Heart left ventricle (tissue), 13 donors: ENCODE data around the gene IRX2.

Experiments
- POLR2A ChIP-seq, 2 donors: fragments of 450-650 bp; IDR thresholded peaks; one replicate each; pipeline ENCODE4 v1.6.1; 2017; ENCODE audit warnings: antibody characterized with exemption in 2 of 2, mild to moderate bottlenecking in 2 of 2, moderate library complexity in 2 of 2
- TF ChIP-seq, protein P1 (sequence below), 12 donors: fragments of 200-600 bp; sonication (generic) in 4 of 12; IDR thresholded peaks; one replicate each; pipeline versions ENCODE4 v1.5.0 to v1.8.0; 2018 to 2022; ENCODE audit warnings: antibody characterized with exemption in 12 of 12, mild to moderate bottlenecking in 5 of 12
- donor health status: ischemic (EF 13 %, LVEDD 7.1; RV severe dilation, severe dysfunction).
- donor health status: DM: no; HTN: yes; CAD: no.
- donor health status: DM: no; HTN: no; CAD: no.
- donor health status: ischemic (EF 25% LVEDD 6.9; RV normal size, moderate dysfunction).
- donor health status: ischemic (EF 25% LVEDD 5.7; RV mildly dilated, moderate dysfunction).
- donor health status: ischemic (EF 35%, LVEDD 5.7; RV mildly dilated, moderate dysfunction).
- donor health status: nonischemic (EF 11% LVEDD 7.7; RV severe dilation, severe dysfunction).
- donor health status: DM: yes; HTN: yes; CAD: no.
- donor health status: PGD.
- donor health status: ischemic (EF 29% LVEDD 5.4; RV normal size, mild dysfunction).
- donor health status: nonischemic (EF 23%, LVEDD 6.1; RV moderate dilation, normal function).

DNA sequence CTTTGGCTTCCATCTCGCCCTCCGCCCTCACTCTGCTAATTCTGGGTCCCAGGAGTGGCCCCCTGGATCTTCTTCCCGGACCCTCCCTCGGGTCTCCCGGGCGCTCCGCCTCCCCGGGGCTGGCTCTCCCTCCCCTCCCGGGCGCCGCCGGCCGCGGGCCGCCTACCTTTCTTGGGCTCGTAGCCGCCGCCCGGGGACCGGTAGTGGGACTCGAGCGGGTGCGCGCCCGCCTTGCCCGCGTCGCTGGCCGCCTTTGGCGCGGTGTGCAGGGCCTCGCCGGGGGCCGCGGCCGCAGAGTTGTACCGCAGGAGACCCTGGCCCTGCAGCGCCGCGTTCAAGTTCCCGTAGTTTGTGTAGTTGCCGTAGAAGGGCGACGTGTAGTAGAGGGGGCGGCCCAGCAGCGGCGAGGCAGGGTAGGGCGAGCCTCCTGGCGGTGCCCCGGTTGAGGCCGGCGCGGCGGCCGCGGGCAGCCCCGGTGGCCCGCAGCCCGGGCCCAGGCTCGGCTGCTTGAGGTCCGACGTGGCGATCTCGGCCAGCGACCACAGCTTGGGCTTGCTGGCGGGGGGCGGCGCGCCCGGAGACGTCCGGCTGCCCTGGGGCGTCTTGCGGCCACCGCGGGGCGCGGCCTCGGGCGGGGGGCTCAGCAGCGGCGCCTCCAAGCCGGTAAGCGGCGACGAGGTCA, 3.2 kb downstream of the IRX2 start:
- no peak for TF ChIP-seq POLR2A (IDR thresholded peaks at IDR 0.05)
- TF ChIP-seq, protein P1, sequence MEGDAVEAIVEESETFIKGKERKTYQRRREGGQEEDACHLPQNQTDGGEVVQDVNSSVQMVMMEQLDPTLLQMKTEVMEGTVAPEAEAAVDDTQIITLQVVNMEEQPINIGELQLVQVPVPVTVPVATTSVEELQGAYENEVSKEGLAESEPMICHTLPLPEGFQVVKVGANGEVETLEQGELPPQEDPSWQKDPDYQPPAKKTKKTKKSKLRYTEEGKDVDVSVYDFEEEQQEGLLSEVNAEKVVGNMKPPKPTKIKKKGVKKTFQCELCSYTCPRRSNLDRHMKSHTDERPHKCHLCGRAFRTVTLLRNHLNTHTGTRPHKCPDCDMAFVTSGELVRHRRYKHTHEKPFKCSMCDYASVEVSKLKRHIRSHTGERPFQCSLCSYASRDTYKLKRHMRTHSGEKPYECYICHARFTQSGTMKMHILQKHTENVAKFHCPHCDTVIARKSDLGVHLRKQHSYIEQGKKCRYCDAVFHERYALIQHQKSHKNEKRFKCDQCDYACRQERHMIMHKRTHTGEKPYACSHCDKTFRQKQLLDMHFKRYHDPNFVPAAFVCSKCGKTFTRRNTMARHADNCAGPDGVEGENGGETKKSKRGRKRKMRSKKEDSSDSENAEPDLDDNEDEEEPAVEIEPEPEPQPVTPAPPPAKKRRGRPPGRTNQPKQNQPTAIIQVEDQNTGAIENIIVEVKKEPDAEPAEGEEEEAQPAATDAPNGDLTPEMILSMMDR (IDR thresholded peaks at IDR 0.05), result no peak
